Measurements from ENCODE around the gene MGME1.

MGME1 gene

DNA sequence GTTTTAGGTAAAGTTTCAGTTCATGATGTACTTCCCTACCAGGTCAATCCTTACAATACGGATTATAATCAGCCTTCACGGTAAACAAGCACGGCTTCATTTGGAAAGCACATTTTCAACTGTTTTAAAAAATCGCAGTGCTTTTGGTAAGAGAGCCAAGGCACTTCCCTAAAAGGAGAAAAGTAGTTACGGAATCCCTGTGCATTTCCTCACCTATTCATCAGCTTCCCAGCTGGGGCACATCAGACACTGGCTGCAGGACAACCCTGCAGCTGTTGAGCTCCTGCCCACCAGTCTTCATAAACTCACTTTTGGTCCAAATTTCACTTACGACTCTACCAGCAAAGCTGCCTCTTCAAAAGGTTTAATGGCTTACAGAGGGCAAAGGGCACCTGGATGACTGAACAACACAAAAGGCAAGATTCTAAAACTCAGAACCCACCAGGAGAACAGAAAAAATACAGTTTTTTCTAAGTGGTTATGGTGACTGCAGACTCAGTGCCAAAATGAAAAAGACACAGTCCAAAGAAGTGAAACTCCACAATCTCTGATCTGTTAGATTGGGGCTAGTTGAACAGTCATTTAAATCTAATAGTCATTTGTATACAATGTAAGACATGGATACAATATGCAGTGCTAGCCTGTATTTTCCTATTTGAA is 7.8 kb upstream of the MGME1 start:
- FAIRE-seq, result no peak

DNA sequence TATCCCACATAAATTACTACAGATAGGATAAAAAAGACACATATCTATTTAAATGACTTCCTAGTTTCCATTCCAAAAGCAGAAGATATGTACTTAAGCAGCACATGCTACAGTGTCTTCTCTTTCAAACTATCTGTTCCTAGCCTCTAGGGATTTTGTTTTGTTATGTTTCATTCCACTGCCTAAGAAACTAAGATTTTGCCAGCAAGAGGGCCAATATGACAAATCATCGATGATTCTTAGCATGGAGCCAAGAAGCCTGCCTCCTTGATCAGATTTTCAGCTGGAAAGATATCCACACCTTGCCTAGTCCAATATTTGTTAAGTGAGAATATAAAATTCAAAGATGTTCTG is 7.3 kb upstream of the MGME1 start:
- FAIRE-seq, result no peak

DNA sequence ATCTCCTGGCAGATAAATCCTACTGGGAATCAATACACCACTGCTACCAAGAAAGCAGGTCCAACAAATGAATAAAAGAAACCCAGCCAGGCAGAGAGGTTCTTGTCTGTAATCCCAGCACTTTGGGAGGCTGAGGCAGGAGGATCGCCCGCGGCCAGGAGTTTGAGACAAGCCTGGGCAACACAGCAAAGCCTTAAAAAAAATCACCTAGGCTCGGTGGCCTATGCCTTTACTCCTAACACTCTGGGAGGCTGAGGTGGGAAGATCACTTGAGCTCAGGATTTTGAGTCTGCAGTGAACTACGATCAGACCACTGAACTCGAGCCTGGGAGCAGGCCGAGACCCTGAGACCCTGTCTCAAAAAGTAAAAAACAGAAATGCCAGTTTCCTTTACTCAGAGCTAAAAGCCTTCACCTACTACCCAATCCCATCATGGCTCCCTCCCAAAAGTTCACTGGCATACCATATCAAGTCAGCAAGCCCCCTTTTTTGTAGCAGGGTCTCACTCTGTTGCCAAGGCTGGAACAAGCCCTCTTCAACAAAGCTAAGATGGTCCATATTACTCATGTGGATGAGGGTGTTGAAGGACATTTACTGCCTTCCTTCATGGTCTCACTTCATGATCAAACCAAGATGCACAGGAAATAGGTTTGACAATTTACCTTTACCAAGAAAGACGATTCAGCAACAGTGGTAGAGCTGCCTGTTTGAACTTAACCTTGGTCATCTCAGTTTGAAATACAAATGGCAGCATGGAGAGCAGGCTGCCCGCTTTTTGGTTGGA is 5.5 kb upstream of the MGME1 start:
- no peak for FAIRE-seq

DNA sequence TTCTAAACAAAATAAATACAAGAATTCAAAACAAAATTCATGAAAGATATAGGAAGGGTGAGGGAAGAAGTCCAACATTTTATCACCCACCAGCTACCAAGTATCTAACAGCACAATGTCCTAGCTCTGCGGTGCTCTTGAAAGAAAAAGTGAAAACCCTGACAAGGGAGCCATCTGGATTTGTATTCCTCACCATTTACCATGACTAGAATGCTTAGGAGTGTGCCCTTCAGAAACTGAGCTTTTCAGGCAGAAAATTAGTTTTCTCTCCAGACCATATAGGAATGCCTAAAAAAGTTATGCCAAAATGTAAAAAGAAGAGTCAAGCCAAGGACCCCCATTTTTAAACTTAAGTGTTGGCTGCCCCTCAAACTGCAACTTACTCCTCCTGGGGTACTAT is 4.7 kb upstream of the MGME1 start:
- no peak for FAIRE-seq

DNA sequence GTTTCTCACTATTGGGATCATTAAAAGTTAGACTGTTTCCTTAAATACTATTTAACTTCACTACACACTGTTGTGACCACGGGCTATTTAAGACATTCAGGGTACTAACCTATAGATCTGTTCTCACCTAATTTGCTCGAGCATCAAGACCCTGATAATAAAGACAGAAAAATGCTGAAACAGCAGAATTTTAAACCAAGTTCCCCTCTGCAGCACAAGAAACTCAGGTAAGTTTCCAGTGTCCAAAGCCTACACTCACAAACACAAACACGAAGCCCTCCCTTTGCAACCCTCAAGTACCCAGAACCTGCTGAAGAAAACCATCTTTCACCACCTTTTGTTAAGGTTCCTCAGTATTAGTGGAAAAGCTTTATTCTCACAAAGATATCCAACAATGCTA is 4.2 kb upstream of the MGME1 start:
- FAIRE-seq, result no peak

DNA sequence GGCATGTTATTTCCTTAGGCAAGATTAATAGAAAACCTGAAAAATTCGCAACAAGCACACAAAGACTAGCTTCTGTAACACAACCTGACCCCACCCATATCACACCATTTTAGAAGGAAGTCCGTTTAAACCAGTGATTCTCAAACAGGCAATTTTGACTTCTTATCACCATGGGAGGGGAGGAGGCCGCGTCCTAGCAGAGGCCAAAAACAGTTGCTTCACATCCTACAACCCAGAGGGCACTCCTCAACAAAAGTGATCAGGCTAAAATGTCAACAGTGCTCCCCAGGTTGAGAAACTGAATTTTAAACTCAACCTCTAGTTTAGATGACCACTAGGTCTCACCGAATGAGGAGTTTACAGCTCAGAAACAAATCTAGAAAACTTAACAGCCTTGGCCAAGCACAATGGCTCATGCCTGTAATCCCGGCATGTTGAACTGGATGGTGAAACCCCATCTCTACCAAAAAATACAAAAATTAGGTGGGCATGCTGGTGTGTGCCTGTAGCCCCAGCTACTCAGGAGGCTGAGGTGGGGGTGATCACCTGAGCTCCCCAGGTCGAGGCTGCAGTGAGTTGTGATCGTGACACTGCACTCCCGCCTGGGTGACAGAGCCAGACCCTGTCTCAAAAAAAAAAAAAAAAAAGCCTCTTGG is 3.6 kb upstream of the MGME1 start:
- no peak for FAIRE-seq

DNA sequence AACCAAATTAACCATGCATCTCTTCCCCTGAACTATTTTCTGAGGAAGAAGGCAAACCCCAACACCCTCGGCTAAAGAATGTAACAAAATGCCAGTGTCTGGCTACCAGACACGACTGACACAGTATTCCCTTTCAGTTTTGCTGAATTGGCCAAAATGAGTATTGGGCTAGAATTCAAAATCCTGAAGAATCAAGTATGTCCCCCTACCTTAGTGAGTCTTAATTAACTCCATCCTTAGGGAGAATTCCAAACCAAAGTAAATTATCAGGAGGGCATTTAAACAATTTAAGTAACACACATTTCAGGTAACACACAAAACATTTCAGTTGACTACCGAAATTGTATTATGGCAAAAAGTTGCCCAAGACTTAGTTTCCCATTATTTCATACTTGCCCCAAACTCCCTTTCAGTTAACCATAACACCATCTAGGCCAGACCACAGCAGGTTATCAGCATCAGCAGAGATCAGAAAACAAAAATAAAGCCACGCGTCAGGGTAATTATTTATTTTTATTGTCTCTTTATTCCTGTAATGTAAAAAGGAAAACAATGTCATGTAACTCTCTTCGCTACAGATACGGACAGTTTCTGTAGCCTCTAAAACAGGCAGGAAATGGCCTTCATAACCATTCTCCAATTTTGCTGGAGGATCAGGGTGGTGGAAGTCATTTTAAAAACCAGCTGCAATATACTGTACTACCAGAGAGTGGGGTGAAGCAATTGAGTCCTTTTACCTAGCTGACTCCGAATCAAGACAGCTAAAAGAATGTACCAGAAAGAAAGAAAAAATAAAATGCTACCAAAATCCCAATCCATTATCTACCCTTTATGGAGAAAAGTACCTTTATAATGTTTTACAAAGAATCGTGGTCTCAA is 2.1 kb upstream of the MGME1 start:
- peak; percentile 5 for FAIRE-seq

DNA sequence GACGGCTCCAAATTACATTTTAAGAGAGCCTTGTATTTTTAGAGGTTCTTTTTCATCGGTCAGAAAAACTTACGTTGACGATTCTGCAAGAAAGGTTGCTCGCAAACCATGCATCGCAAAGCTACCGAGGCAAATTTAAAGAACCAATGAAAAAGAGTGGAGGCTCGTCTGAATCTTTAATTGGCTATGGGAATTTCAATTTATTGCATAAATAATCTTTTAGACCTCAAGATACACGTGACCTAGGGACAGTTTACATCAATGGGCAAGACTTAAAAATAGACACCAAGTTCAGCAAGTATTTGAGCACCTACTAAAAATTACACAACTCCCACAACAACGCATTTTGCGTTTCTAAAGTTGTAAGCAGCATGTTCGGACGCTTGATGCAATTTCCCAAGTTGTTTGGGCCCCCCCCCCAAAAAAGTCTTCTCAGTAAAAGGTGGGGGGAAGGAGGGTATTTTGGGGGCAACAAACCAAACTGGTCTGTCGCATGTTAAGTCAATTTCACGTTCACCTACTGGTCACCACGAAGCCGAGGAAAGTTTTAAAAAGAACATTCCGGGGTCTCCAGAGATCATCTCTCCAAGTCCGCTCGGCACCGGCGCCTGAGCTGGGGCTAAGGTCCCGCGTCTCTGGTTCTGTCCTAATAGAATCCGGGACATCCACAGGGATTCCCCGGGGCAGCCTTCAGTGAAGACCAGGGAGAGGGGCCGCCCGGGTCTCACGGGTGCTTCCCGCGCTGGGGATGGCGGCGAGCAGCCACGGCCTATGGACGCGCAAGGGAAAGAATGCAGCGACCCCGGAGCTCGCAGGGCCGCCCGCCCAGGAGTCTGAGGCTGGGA is 1.1 kb upstream of the MGME1 start:
- no peak for FAIRE-seq

DNA sequence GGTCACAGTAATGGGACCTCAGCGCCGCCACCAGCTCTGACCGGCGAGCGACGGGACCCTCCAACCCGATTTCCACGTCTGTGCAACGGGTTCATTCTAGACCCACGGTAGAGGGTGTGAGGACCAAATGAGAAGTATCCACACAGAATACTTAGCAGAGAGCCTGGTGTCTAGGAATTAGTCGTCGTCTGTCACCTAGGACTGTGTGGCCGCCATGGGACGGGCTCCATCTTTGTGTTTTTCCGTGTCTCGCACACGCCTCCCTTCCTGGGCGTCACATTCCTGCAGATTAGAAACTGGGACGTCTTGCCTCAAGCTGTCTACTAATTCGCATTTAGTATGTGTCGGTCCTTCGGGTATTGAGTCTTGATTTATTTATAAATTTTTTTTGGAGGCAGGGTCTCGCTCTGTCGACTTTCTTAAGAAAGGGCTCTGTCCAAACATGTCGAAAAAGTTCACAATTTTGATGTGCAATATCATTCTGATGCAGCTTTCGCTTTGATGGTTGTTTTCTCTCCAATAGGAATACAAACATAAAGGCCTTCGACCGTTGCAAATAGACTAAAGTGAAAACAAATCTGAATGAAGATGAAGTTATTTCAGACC is 563 bp downstream of the MGME1 start:
- no peak for FAIRE-seq

DNA sequence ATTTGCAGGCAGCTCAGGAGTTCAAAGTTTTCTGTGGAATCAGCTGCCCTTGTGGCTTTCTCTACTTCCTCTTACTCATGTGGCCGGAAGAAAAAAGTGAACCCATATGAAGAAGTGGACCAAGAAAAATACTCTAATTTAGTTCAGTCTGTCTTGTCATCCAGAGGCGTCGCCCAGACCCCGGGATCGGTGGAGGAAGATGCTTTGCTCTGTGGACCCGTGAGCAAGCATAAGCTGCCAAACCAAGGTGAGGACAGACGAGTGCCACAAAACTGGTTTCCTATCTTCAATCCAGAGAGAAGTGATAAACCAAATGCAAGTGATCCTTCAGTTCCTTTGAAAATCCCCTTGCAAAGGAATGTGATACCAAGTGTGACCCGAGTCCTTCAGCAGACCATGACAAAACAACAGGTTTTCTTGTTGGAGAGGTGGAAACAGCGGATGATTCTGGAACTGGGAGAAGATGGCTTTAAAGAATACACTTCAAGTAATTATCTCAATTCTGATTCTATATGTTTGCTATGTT is 1.1 kb downstream of the MGME1 start:
- no peak for FAIRE-seq

DNA sequence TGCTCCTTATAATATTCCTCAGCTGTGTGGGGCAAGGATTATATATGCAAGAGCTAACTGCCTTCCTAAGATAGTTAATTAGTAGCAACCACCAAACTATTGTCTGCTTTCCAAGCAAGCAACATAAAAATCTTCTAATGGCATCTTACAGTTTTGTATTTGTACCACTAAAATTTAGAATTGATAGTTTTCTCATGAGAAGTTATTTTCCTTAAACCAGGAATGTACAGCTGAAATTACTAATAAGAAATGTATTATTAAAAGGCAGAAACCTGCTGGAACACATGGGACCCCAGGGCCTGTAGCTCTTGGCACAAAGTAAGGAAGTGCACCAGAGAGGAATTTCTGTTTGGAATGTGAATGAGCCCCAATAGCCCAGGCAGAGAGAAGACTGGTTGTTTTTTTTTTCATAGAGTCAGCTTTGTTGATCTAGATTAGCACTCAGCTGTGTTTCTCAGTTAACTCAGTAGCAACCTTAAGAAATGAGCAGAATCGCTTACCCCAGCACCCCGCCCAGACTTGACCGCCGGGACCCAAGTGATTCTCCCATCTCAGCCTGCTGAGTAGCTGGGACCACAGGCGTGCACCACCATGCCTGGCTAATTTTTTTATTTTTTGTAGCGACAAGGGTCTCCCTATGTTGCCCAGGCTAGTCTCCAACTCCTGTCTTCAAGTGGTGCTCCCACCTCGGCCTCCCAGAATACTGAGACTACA is 2.6 kb downstream of the MGME1 start:
- no peak for FAIRE-seq

DNA sequence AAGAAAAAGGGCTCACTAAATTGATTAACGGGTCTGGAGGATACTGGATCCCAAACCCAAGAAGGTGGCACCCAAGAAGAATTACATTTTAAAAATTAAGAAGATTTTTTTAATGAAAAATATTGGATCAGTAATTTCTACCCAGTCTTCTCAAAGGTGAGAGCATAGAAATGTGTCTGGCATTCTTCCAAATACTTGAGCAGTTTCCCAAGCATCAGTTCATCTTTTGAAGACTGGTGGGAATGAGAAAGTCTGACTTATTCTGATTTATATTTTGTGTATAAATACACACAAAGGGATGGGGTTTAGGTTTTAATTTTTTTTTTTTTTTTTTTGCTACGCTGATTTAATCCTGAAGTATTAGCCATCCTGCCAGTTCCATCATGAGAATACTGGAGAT is 3.3 kb downstream of the MGME1 start:
- FAIRE-seq, result no peak

DNA sequence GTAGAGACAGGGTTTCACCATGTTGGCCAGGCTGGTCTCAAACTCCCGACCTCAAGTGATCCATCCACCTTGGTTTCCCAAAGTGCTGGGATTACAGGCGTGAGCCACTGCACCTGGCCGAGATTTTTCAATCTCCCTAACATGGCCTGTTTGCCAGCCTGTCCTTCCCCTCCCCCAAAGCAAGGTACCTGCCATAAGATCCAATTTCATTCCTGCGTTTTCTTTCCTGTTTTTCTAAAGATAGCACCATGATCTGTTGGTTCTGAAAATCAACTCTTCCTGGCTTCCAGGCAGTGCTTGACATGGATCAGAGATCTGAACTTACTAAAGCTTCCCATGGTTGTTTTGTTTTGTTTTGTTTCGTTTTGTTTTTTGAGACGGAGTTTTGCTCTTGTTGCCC is 7.5 kb downstream of the MGME1 start:
- FAIRE-seq, result no peak

DNA sequence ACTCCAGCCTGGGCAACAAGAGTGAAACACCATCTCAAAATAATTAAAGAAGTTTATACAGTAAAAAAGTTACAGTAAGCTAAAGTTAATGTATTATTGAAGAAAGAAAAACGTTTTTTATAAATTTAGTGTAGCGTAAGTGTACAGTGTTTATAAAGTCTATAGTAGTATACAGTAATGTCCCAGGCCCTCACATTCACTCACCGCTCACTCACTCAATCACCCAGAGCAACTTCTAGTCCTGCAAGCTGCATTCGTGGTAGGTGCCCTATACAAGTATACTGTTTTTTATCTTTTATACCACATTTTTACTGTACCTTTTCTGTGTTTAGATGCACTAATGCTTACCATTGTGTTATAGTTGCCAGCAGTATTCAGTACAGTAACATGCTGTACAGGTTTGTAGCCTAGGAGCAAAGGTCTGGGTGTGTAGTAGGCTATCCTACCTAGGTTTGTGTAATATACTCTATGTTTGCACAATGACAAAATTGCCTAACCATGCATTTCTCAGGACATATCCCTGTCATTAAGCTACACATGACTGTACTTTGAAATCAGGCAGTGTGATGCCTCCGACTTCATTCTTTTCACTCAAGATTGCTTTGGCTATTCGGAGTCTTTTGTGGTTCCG is 16.7 kb downstream of the MGME1 start:
- no peak for FAIRE-seq

DNA sequence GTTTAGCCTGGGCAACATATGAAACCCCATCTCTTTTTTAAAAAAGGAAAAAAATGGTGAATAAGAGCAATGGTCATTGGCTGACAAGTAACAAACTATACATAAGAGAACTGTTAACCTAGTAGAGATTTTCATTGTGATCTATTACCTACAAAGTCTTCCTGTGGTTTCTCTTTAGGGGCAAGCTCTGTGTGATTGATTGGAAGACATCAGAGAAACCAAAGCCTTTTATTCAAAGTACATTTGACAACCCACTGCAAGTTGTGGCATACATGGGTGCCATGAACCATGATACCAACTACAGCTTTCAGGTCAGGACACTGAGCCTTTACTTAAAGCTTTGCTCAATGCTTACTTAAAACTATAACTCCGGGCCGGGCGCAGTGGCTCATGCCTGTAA is 19.2 kb downstream of the MGME1 start:
- no peak for FAIRE-seq

DNA sequence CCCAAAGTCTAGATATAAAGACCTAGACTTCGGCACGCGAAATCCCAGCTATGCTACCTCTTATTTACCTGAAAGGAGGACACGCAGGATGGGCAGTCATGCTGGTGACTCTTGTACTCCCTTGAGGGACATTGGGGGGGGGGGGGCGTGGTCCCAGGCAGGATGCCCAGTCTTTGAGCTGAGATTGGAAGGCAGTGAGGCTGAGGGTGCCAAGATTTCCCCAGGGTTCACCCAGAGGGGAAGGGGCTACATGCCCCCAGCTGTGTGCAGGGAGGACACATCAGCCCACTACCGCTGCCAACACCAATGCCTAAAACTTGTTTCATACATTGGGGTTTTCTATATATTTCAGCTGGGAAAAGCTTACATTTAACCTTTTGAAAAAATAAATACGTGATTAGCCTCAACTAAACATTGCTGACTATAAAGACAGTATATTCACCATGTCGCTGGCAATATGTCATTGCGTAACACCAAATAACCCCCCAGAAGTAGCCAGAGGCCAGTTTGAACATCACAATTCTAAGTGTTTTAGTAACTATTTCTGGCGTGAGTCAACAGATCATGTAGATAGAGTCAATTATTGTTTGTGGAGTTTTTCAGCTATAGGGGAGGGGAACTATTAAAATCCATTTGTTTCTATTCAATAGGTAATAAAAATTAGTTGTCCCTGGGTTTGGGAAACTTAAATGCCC is 21.6 kb downstream of the MGME1 start:
- FAIRE-seq, result no peak

DNA sequence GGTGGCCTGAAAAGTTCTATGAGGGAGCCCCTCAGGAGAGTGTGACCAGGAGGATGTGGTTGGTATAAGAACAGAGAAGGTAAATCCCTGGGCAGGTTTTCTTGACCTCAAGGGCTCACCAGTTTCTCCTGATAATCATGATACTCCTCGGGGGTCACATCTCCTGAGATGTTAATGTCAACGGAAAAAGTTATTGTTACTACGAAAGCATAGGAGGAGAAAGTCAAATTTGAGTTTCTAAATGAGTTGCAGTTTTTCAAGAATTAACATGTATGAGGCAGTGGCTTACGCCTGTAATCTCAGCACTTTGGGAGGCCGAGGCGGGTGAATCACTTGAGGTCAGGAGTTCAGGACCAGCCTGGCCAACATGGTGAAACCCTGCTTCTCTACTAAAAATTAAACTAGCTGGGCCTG is 23.4 kb downstream of the MGME1 start:
- no peak for FAIRE-seq

DNA sequence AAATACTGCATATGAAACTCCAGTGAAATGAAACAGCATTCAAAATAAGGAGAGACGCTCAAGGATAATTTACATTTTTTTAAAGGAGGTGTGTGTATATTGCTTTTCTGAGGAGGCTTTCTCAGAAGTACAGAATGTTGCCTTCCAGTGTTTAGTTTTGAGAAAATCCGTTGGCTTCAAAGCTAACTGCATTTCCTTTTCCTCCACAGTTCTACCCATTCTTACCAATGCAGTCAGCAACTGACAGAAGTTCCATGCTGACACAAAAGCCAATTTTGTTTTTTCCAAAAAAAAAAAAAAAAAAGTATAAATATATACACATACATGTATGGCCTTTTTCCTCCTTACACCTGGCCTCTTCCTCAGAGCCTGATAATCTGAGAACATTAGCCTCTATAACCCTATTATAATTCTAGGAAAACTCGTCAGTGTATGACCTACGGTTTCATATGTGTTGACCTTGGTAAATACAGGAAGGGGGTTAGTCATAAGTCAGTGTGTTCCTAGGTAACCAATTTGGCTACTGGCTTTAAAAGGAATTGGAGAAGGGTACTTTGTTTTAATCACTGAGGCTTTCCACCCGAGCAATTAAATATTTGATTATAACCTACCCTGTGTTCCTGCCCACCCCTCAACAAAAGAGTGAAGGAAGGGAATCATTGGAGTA is 24.2 kb downstream of the MGME1 start:
- FAIRE-seq, result no peak

DNA sequence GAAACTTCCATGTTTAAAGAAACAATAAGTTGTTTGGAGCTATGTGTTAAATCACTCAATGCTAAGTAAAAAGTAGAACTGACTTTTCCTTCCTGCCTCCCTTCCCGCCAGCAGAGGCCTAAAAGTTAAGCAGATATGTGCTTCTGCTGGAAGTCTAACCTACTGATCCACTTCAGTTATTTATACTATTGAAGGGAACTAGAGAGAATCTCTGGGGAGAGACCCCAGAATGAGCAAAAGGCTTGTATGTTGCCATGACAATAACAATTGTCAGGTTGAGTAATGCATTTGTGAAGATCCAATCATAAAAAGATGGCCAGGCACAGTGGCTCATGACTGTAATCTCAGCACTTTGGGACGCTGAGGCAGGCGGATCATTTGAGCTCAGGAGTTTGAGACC is 24.7 kb downstream of the MGME1 start:
- no peak for FAIRE-seq
